ENCODE measurements around the gene GNE. TPM values are rescaled to one million over a fixed set of nuclear protein-coding genes. Genes with fewer than 3 reads are reported as not detected.

Gene GNE
- total and polyA plus RNA-seq, 8 donors, result 15.7 to 21.3 (median 19.9) TPM

DNA sequence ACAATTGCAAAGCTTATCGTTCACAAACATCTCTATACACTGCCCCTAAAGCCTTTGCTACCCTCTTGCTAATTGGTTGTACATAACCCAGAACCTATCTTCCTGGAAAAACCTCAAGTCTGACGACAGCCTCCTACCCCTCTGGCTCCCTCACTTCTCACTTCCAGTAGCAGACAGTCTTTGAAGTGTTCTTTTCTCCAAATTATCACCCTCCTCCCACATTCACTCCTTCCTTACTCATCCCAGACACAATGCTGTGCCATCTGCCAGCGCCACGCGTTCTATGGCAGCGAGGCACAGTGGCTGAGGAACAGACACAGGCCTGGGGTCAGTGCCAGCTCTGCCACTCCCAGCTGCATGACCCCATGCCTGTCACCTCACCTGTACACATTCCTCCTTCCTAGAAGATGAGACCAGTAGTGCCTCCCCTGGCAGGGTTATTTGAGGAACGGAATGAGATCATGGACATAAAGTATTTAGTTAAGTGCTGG, 39.8 kb downstream of the GNE start:
- intact Hi-C loops (cut with DNase I), result no loop called here
- H3K36me3 ChIP-seq, result peaks cover 4 to 90% of the 10 kb centered on the region in 2 donors
- ATAC-seq, result no peak

DNA sequence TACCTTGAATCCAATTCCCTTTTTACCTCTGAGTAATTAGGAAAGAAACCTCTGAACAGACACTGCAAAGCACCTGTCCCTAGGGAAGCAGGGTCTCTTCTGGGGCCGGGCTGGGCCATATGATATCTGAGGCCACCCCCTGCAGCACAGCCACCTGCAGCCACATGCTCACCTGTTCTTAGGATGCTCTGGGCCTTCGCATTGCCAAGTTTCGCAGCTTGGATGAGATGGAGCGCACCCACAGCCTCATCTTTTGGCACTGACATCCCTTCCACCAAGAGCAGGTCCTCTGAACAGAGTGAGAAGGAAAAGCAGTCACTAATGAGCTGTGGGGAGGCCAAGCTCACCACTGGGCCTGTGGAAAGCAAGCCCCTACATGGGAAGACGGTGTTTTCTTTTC, 40.2 kb downstream of the GNE start:
- intact Hi-C loops (cut with DNase I), result no loop called here
- H3K4me1 ChIP-seq, result peaks cover 0 to 4% of the 10 kb centered on the region in 2 donors

More for the DNA sequence above, 39.8 kb downstream of the GNE start:
- Histone ChIP-seq H3K27me3 (no peaks in the 10 kb centered on the region), H3K27ac (no peak overlapping the region), H3K9me3 (peaks cover 0 to 5% of the 10 kb centered on the region in 2 donors), H3K4me1 (peaks cover 0 to 4% of the 10 kb centered on the region in 2 donors), H3K4me3 (no peak overlapping the region)
- no peak for DNase-seq
- TF ChIP-seq, protein P1, sequence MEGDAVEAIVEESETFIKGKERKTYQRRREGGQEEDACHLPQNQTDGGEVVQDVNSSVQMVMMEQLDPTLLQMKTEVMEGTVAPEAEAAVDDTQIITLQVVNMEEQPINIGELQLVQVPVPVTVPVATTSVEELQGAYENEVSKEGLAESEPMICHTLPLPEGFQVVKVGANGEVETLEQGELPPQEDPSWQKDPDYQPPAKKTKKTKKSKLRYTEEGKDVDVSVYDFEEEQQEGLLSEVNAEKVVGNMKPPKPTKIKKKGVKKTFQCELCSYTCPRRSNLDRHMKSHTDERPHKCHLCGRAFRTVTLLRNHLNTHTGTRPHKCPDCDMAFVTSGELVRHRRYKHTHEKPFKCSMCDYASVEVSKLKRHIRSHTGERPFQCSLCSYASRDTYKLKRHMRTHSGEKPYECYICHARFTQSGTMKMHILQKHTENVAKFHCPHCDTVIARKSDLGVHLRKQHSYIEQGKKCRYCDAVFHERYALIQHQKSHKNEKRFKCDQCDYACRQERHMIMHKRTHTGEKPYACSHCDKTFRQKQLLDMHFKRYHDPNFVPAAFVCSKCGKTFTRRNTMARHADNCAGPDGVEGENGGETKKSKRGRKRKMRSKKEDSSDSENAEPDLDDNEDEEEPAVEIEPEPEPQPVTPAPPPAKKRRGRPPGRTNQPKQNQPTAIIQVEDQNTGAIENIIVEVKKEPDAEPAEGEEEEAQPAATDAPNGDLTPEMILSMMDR (IDR thresholded peaks at IDR 0.05), result no peak

DNA sequence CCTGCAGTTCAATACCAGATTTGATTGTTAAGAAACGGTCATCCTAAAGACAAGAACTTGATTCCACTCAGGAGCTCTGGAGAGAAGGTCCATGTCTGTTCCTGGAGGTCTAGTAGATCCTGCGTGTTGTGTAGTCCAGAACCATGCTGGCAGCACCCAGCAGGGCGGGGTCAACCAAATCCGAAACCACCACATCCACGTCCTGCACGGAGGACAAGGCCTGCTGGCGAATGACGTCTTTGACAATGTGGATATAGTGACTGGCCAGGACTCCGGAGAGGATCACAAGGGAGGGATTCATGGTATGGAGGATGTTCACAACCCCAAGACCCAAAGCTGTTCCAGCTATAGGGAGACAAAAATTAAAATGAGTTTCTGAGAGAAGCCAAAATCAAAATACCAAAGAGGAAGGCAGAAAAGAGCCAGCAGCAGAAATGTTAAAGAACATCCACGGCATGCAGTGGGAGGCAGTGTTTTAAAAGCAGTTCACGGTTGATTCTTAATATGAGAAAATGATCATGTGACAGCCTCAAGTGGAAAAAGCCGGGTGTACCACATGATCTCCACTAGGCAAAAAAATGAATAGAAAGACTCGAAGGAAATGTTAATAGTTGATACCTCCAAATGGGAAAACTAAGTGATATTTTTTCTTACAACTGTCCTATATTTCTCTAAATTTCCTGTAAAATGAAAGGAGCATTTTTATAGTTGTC, 40.8 kb downstream of the GNE start:
- TF ChIP-seq, protein P1 (IDR thresholded peaks at IDR 0.05), result no peak
- H3K27ac ChIP-seq, result no peak overlapping the region
- no peak for DNase-seq

More for the DNA sequence above, 40.2 kb downstream of the GNE start:
- DNase-seq (no peak), ATAC-seq (no peak)
- peaks cover 0 to 5% of the 10 kb centered on the region in 2 donors for H3K9me3 ChIP-seq
- H3K36me3 ChIP-seq, result peaks cover 4 to 90% of the 10 kb centered on the region in 2 donors
- no peak overlapping the region for H3K4me3 ChIP-seq
- TF ChIP-seq, protein P1 (IDR thresholded peaks at IDR 0.05), result no peak
- no peak overlapping the region for H3K27ac ChIP-seq
- H3K27me3 ChIP-seq, result no peaks in the 10 kb centered on the region

DNA sequence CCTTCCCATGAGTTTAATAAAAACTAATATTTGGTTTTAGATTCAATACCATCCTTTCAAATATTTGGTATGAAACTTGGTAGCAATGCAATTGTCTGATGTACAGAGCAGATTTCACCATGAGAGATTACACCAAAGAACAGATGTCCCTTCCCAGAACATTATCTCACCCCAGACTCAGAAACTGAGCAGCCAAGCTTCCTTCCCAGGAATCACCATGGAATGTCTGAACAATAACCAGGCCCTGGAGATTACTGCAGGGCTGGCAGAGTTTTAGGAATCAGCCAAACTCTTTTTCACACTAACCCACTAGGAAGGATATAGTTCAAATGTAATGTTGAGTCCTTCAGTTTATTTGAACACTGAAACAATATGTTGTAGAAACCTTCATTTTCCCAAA, 43.7 kb downstream of the GNE start:
- H3K9me3 ChIP-seq, result no peaks in the 10 kb centered on the region
- H3K36me3 ChIP-seq, result peaks cover 0 to 92% of the 10 kb centered on the region in 2 donors
- peaks cover 0 to 18% of the 10 kb centered on the region in 2 donors for H3K4me1 ChIP-seq
- H3K27ac ChIP-seq, result peak overlapping the region in 1 of 2 donors; percentile 5
- no peak overlapping the region for H3K4me3 ChIP-seq
- DNase-seq (no peak), ATAC-seq (no peak)
- H3K27me3 ChIP-seq, result no peaks in the 10 kb centered on the region
- TF ChIP-seq, protein P1 (IDR thresholded peaks at IDR 0.05), result no peak
- intact Hi-C loops (cut with DNase I), result no loop called here

More for the DNA sequence above, 40.8 kb downstream of the GNE start:
- H3K36me3 ChIP-seq, result peaks cover 4 to 90% of the 10 kb centered on the region in 2 donors
- peak; percentile 52 for ATAC-seq
- no peaks in the 10 kb centered on the region for H3K27me3 ChIP-seq
- no peak overlapping the region for H3K4me3 ChIP-seq
- peaks cover 0 to 2% of the 10 kb centered on the region in 2 donors for H3K9me3 ChIP-seq
- H3K4me1 ChIP-seq, result peaks cover 0 to 4% of the 10 kb centered on the region in 2 donors
- intact Hi-C loops (cut with DNase I), result no loop called here

DNA sequence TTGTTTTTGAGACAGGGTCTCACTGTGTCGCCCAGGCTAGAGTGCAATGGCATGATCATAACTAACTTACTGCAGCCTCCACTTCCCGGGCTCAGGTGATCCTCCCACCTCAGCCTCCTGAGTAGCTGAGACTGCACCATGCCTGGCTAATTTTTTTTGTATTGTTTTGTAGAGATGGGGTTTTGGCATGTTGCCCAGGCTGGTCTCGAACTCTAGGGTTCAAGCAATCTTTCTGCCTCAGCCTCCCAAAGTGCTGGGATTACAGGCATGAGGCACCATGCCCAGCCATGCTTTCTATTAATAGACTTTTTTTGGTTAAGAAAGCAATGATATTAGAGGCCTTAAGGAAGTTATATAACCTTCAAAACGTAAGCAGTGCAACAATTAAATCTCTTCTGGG, 44.3 kb downstream of the GNE start:
- intact Hi-C loops (cut with DNase I), result no loop called here
- Histone ChIP-seq H3K27me3 (no peaks in the 10 kb centered on the region), H3K4me3 (no peak overlapping the region), H3K27ac (no peak overlapping the region), H3K4me1 (peaks cover 0 to 19% of the 10 kb centered on the region in 2 donors), H3K36me3 (peaks cover 0 to 92% of the 10 kb centered on the region in 2 donors), H3K9me3 (no peaks in the 10 kb centered on the region)
- DNase-seq, result no peak
- no peak for ATAC-seq
- TF ChIP-seq, protein P1 (IDR thresholded peaks at IDR 0.05), result no peak

Data from left lung (tissue), 10 donors.